GM23338 (cell line): ENCODE data around the gene TECPR2. TPM values are rescaled to one million over a fixed set of nuclear protein-coding genes. Genes with fewer than 3 reads are reported as not detected.

ENCODE experiments used
- ATAC-seq: fragments of 200-7000 bp; cut with Tn5 transposase; 3 replicates; pipeline ENCODE4 v1.9.1; 2020
- DNase-seq: peaks from one replicate; pipeline ENCODE4 v3.0.0-alpha.2; 2015; ENCODE audit warnings: low spot score
- H2AFZ ChIP-seq: fragments of 200-600 bp; sonication (generic); 2 replicates; pipeline ENCODE4 v1.8.0; 2016; ENCODE audit warnings: antibody characterized with exemption, mild to moderate bottlenecking, moderate library complexity
- H3F3A ChIP-seq: fragments of 200-600 bp; sonication (generic); replicated peaks from 2 replicates; pipeline ENCODE4 v1.8.0; 2017; ENCODE audit warnings: antibody characterized with exemption, mixed run types, low read depth
- H3K27ac ChIP-seq: fragments of 200-600 bp; sonication (generic); 2 replicates; pipeline ENCODE4 v1.6.1; 2016; ENCODE audit warnings: low read depth
- H3K27me3 ChIP-seq: fragments of 200-600 bp; sonication (generic); 2 replicates; pipeline ENCODE4 v1.8.0; 2016; ENCODE audit warnings: mild to moderate bottlenecking, mixed run types, moderate library complexity; ENCODE audit not compliant: insufficient read depth
- H3K36me3 ChIP-seq: fragments of 200-600 bp; sonication (generic); 2 replicates; pipeline ENCODE4 v1.8.0; 2016; ENCODE audit warnings: mild to moderate bottlenecking; ENCODE audit not compliant: insufficient read depth
- H3K4me1 ChIP-seq: fragments of 200-600 bp; sonication (generic); 2 replicates; pipeline ENCODE4 v1.8.0; 2016; ENCODE audit warnings: mild to moderate bottlenecking, moderate library complexity; ENCODE audit not compliant: insufficient read depth
- H3K4me2 ChIP-seq: fragments of 200-600 bp; sonication (generic); 2 replicates; pipeline ENCODE4 v1.7.1; 2017; ENCODE audit warnings: mixed run types
- H3K4me3 ChIP-seq: fragments of 200-600 bp; sonication (generic); 2 replicates; pipeline ENCODE4 v1.6.1; 2016; ENCODE audit warnings: mixed run types
- H3K79me2 ChIP-seq: fragments of 200-600 bp; sonication (generic); replicated peaks from 2 replicates; pipeline ENCODE4 v1.8.0; 2017; ENCODE audit warnings: mild to moderate bottlenecking; ENCODE audit not compliant: insufficient read depth
- H3K9me2 ChIP-seq: fragments of 200-600 bp; sonication (generic); 2 replicates; pipeline ENCODE4 v1.8.0; 2017; ENCODE audit not compliant: insufficient read depth
- H4K20me1 ChIP-seq: fragments of 200-600 bp; sonication (generic); replicated peaks from 2 replicates; pipeline ENCODE4 v1.8.0; 2017; ENCODE audit warnings: mild to moderate bottlenecking; ENCODE audit not compliant: insufficient read depth
- H3K27ac Mint-ChIP-seq: 2 replicates; pipeline ENCODE4 v1.8.0; 2020; ENCODE audit warnings: inconsistent platforms, mild to moderate bottlenecking, moderate library complexity, mixed read lengths
- H3K27me3 Mint-ChIP-seq: 3 replicates; pipeline ENCODE4 v1.8.0; 2022; ENCODE audit warnings: low read depth, mild to moderate bottlenecking, moderate library complexity, mixed read lengths, inconsistent platforms; ENCODE audit not compliant: insufficient read depth, poor library complexity
- H3K36me3 Mint-ChIP-seq: 3 replicates; pipeline ENCODE4 v1.8.0; 2021; ENCODE audit warnings: low read depth, mild to moderate bottlenecking, inconsistent platforms, moderate library complexity, mixed read lengths
- H3K4me1 Mint-ChIP-seq: 3 replicates; pipeline ENCODE4 v1.8.0; 2020; ENCODE audit warnings: mild to moderate bottlenecking, inconsistent platforms, mixed read lengths
- H3K4me3 Mint-ChIP-seq: 3 replicates; pipeline ENCODE4 v1.8.0; 2021; ENCODE audit warnings: moderate library complexity, mild to moderate bottlenecking, inconsistent platforms, mixed read lengths
- H3K9me3 Mint-ChIP-seq: 3 replicates; pipeline ENCODE4 v1.8.0; 2020; ENCODE audit warnings: moderate library complexity, mild to moderate bottlenecking, inconsistent platforms, mixed read lengths
- EZH2 ChIP-seq: fragments of 200-600 bp; sonication (generic); IDR thresholded peaks from one replicate; pipeline ENCODE4 v1.8.0; 2017; ENCODE audit warnings: antibody characterized with exemption, mild to moderate bottlenecking, low read depth; ENCODE audit not compliant: unreplicated experiment
- EZH2phosphoT487 ChIP-seq: fragments of 200-600 bp; sonication (generic); IDR thresholded peaks from one replicate; pipeline ENCODE4 v1.8.1; 2018; ENCODE audit warnings: antibody characterized with exemption; ENCODE audit not compliant: unreplicated experiment
- NANOG ChIP-seq: IDR thresholded peaks from 2 replicates; pipeline ENCODE4 v1.6.1; 2016; ENCODE audit warnings: antibody characterized with exemption, borderline replicate concordance
- REST ChIP-seq: IDR thresholded peaks from one replicate; pipeline ENCODE4 v1.6.1; 2018; ENCODE audit warnings: antibody characterized with exemption; ENCODE audit not compliant: unreplicated experiment
- STAT1 ChIP-seq: IDR thresholded peaks from one replicate; pipeline ENCODE4 v1.6.1; 2016; ENCODE audit warnings: antibody characterized with exemption; ENCODE audit not compliant: unreplicated experiment
- ZNF114 ChIP-seq: fragments of 250-450 bp; sonication (Bioruptor Pico); IDR thresholded peaks from 2 replicates; pipeline ENCODE4 v1.5.0; 2020; ENCODE audit warnings: mild to moderate bottlenecking, moderate library complexity
- ZNF331 ChIP-seq: fragments of 250-450 bp; sonication (Bioruptor Pico); IDR thresholded peaks from 2 replicates; pipeline ENCODE4 v1.5.0; 2020; ENCODE audit warnings: low read depth, mild to moderate bottlenecking, moderate library complexity
- polyA plus RNA-seq: library from polyadenylated mRNA; unstranded; fragments of >200 nt; fragmentation: Nextera tagmentation; extraction: Ambion mirVana; gene quantifications from 2 replicates; pipeline ENCODE4 v1.2.1, GENCODE V29; 2016
- total RNA-seq: library from RNA; depleted of rRNA; stranded (reverse); fragments of >200 nt; shearing (Covaris generic); gene quantifications from 2 replicates; pipeline ENCODE4 v1.2.3, GENCODE V29; 2014
- TF ChIP-seq, protein P1 (sequence below), 2 experiments: fragments of 200-600 bp in 1 of 2; sonication (generic) in 1 of 2; conservative IDR thresholded peaks; 2 replicates each; pipeline versions ENCODE4 v1.5.1 to v1.6.1; 2016 to 2017; ENCODE audit warnings: antibody characterized with exemption in 2 of 2, low read depth in 2 of 2, mild to moderate bottlenecking in 2 of 2, moderate library complexity in 1 of 2

The TECPR2 gene
- total and polyA plus RNA-seq, 2 experiments from 2014 or later, result 4.8 to 20.5 TPM

GRCh38 chr14:102377696-102378095, 15.0 kb downstream of the TECPR2 start:
- H3K36me3 ChIP-seq, result 0 out of 2 replicates have a peak, but pooled peaks cover 3% of the 10 kb centered on the region
- no peak overlapping the region for H3K27ac Mint-ChIP-seq
- peaks cover 9% of the 10 kb centered on the region for H3K36me3 Mint-ChIP-seq
- no peaks in the 10 kb centered on the region for H3K4me1 ChIP-seq
- peaks cover 2% of the 10 kb centered on the region for H3K27me3 Mint-ChIP-seq
- no peak overlapping the region for H2AFZ ChIP-seq
- no peak for TF ChIP-seq EZH2phosphoT487
- TF ChIP-seq EZH2, result no peak
- no peaks in the 10 kb centered on the region for H4K20me1 ChIP-seq
- H3K4me2 ChIP-seq, result no peak overlapping the region
- H3K79me2 ChIP-seq, result no peaks in the 10 kb centered on the region
- no peak overlapping the region for H3K27ac ChIP-seq
- no peaks in the 10 kb centered on the region for H3F3A ChIP-seq
- no peaks in the 10 kb centered on the region for H3K27me3 ChIP-seq
- no peak overlapping the region for H3K4me3 ChIP-seq
- no peak overlapping the region for H3K4me3 Mint-ChIP-seq
- DNase-seq (no peak), ATAC-seq (no peak)
- no peaks in the 10 kb centered on the region for H3K9me3 Mint-ChIP-seq
- no peaks in the 10 kb centered on the region for H3K9me2 ChIP-seq
- H3K4me1 Mint-ChIP-seq, result no peaks in the 10 kb centered on the region

- Mint-ChIP-seq H3K27ac (no peak overlapping the region), H3K4me1 (no peaks in the 10 kb centered on the region), H3K9me3 (no peaks in the 10 kb centered on the region), H3K36me3 (peaks cover 9% of the 10 kb centered on the region), H3K27me3 (peaks cover 2% of the 10 kb centered on the region), H3K4me3 (no peak overlapping the region)
- Histone ChIP-seq H3K4me2 (no peak overlapping the region), H3K4me1 (no peaks in the 10 kb centered on the region), H3K27me3 (no peaks in the 10 kb centered on the region), H3K27ac (no peak overlapping the region), H3F3A (no peaks in the 10 kb centered on the region), H3K36me3 (0 out of 2 replicates have a peak, but pooled peaks cover 3% of the 10 kb centered on the region), H3K4me3 (no peak overlapping the region), H3K9me2 (no peaks in the 10 kb centered on the region), H3K79me2 (no peaks in the 10 kb centered on the region), H2AFZ (no peak overlapping the region), H4K20me1 (no peaks in the 10 kb centered on the region)
- TF ChIP-seq REST (no peak), EZH2phosphoT487 (no peak), ZNF114 (no peak), NANOG (no peak), STAT1 (no peak), ZNF331 (CRISPR knock-in tag) (no peak), EZH2 (no peak)
- TF ChIP-seq, protein P1, sequence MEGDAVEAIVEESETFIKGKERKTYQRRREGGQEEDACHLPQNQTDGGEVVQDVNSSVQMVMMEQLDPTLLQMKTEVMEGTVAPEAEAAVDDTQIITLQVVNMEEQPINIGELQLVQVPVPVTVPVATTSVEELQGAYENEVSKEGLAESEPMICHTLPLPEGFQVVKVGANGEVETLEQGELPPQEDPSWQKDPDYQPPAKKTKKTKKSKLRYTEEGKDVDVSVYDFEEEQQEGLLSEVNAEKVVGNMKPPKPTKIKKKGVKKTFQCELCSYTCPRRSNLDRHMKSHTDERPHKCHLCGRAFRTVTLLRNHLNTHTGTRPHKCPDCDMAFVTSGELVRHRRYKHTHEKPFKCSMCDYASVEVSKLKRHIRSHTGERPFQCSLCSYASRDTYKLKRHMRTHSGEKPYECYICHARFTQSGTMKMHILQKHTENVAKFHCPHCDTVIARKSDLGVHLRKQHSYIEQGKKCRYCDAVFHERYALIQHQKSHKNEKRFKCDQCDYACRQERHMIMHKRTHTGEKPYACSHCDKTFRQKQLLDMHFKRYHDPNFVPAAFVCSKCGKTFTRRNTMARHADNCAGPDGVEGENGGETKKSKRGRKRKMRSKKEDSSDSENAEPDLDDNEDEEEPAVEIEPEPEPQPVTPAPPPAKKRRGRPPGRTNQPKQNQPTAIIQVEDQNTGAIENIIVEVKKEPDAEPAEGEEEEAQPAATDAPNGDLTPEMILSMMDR (conservative IDR thresholded peaks at IDR 0.05; ENCODE audit: low read depth in 2 of 2), result no peak
- DNase-seq (no peak), ATAC-seq (no peak)
Measured at GRCh38 chr14:102378830-102379229, 16.1 kb downstream of the TECPR2 start.
